ENCODE data around the gene PCYT2. TPM values are rescaled to one million over a fixed set of nuclear protein-coding genes. Genes with fewer than 3 reads are reported as not detected.

The PCYT2 gene
- total RNA-seq, 1 donor from 2014 or later = 47.1 TPM

GRCh38 chr17:81866440-81867169, 44.6 kb downstream of the PCYT2 start:
- intact Hi-C loops (cut with DNase I) = no loop called here
- no peak for DNase-seq (ENCODE audit: low spot score)

- DNase-seq (ENCODE audit: low spot score) = no peak
- intact Hi-C loops (cut with DNase I) = no loop called here
These were observed 45.3 kb downstream of the PCYT2 start for GRCh38 chr17:81865733-81866439.

DNA sequence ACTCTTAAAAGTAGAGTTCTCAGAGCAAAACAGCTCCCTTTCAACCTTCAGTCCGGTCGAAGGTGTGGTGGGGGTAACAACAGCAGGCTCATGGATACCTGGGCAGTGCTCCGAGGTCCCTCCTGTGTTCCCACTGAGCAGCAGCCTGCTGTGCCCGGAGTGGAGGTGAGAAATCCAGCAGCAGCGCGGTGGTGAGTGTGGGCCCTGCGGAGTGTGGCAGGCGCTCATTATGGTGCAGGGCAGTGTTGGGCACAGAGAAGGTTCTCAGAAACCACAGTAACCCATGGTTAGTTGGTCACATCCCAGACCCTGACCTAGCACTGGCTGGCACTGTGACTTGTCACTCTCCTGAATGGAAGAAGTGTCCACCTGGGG, 45.9 kb downstream of the PCYT2 start:
- DNase-seq (ENCODE audit: low spot score) = no peak

GRCh38 chr17:81863833-81864768, 47.1 kb downstream of the PCYT2 start:
- DNase-seq (ENCODE audit: low spot score) = no peak
- intact Hi-C loops (cut with DNase I) = no loop called here

More for the DNA sequence above, 45.9 kb downstream of the PCYT2 start:
- intact Hi-C loops (cut with DNase I) = no loop called here

GRCh38 chr17:81863123-81863675, 48.0 kb downstream of the PCYT2 start:
- intact Hi-C loops (cut with DNase I) = no loop called here
- DNase-seq (ENCODE audit: low spot score) = no peak

DNA sequence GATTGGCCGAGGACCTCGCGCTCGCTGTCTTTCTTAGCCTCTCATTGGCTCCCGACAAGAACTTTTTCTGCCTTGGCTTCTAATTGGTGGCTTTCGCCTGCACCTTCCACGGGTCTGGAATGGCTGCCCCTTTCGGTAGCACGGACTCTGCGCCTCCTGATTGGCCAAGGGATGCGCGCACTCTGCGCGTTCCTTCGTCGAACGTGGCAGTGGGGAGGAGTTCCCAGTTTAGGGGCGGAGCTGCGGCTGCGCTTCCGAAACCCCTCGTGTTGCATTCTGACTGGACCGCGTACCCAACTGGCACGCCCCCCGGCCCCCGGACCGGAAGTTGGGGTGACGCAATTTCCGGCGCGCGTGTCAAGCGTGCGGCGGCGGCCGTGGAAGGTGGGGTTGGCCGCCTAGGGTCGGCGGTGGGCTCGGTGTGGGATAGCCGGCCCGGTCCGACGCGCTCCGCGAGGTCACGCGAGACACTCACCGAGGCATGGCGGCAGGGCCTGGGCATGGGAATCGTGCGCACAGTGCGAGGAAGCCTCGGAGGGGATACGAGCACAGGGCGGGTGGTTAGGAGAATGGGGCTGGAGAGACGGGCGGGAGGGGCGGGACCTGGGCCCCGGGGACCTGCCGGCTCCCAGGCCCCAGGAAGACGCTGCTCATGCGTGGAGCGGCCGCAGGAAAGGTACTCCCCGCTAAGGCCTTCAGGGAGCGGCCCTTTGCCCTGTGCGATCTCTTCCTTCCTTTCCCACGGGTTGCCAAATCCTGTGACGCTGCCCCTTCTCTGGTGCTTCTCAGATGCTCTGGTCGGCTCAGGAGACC, 50.2 kb downstream of the PCYT2 start:
- peak; percentile 99 for DNase-seq (ENCODE audit: low spot score)
- intact Hi-C loops (cut with DNase I) = loop anchor here (2.0 kb wide), 1 partner anchor 28 kb away; the partner anchor contains the start of gene MCRIP1

GRCh38 chr17:81859906-81860755, 51.1 kb downstream of the PCYT2 start, which contains the start of gene P4HB:
P4HB (minus strand) TSS chr17:81860535; CDS start chr17:81860471, 64 bp downstream.
- intact Hi-C loops (cut with DNase I) = loop anchor here (2.0 kb wide), 1 partner anchor 27 kb away; the partner anchor contains the start of gene MCRIP1
- no peak for DNase-seq (ENCODE audit: low spot score)

DNA sequence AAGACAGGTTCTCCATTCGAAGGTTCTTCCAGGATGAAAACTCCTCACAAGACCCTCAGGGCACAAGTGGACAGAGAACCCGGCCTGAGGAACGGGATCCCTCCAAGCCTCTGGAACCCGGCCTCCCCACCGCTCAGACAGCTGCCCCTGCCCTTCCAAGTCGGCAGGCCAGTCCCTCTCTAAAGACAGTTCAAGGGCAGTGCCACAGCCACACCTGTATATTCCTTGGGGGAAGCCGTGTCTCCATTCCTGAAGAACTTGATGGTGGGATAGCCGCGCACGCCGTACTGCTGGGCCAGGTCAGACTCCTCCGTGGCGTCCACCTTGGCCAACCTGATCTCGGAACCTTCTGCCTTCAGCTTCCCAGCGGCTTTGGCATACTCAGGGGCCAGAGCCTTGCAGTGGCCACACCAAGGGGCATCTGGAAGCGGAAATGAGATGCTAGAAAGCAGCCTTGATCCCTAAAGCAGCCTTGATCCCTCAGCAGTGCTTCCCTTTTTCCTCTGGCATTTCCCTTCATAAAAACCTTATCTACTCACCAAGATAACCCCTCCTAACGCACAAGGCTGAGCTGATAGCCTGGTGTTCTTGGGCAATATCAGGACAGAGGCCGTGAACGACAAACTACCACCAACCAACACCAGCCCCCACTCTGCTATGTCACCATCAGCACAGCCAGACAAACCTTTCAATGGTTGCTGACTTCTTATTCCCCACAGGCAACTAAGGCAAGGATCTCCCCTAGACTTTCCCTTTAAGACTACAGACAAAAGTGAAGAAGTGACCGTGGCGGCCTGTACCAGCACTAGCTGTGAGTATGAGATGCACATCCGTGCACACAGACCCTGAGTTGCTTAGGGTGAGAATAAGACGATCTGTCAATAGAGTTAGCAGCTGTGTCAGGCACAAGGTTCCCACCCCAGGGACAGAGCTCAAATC, 52.0 kb downstream of the PCYT2 start:
- DNase-seq (ENCODE audit: low spot score) = no peak
- intact Hi-C loops (cut with DNase I) = no loop called here

DNA sequence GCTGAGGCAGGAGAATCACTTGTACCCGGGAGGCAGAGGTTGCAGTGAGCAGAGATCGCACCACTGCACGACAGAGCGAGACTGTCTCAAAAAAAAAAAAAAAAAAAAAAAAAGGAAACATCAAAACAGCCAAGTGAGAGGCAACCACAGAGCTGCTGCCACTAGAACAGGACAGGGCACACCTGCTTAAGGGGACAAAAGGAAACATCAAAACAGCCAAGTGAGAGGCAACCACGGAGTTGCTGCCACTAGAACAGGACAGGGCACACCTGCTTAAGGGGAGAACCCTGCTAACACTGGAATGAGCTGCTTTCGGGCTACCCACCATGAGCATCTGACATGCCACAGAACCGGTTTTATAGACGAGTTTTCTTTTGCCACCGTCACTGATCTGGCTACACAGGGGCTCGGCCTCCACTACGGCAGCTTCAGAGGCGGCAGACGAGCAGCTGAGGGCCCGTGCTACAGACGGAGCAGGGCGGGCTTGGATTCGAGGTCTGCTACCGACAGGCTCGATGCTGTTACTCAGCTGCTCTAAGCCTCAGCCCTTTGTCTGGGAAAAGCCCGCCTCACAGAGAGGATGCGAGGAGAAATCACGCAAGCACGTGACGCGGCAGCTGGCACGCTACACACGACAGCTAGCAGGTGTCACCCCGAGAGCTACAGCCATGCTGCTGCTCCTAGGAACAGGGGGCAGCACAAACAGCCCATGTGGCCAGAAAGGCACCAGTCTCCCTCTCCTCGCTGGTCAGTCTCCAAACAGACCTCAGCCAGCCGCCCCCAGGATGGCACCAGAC, 52.8 kb downstream of the PCYT2 start:
- intact Hi-C loops (cut with DNase I) = no loop called here
- no peak for DNase-seq (ENCODE audit: low spot score)

DNA sequence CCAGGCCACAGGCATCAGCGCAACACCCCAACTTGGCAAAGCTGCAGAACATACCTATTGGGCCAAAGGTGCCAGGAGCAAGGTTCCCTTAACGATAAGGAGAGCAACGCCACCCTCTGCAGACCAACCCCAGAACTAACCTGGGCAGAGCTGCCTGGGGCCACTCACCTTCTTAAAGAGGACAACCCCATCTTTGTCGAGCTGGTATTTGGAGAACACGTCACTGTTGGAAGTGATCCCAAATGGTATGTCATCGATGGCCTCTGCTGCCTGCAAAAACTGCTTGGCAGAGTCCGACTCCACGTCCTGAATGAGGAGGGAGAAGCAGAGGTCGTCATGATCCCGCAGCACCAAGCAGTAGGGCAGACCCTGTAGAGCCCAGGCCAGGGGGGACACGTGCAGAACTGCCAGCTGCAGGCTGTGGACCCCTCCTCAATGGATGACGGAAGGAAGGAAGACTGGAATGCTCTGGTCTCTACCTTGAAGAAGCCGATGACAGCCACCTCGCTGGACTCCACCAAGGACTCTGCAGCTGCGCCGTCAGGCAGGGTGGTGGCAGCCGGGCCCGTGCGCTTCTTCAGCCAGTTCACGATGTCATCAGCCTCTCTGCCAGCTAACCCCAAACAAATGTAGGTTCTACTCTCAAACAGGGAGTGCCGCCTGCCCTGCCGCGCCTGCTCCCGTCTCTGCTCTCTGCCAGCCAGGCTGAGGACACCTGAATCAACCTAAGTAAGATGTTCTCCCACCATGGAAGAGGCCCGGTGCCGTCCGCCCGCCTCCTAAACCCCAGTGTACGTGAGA, 56.0 kb downstream of the PCYT2 start:
- intact Hi-C loops (cut with DNase I) = no loop called here
- no peak for DNase-seq (ENCODE audit: low spot score)

DNA sequence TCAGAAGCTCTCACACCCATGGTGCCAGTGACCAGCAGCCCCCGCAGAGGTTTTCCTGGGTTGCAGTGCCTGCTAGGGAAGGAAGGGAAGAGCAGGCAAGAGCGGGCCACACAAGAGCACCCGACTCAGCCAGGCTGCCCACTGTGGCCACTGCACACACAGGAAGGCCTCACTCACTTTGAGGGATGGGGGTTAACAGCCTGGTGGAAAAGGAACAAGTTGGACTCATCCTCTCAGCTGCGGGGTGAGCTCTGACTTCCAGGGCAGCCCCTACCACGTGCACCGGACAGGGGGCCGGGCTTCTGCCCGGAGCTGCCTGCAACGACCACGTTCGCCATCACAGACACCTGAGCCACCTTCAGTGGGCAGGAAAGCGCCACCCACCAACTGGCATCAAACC, 59.0 kb downstream of the PCYT2 start:
- intact Hi-C loops (cut with DNase I) = no loop called here

DNA sequence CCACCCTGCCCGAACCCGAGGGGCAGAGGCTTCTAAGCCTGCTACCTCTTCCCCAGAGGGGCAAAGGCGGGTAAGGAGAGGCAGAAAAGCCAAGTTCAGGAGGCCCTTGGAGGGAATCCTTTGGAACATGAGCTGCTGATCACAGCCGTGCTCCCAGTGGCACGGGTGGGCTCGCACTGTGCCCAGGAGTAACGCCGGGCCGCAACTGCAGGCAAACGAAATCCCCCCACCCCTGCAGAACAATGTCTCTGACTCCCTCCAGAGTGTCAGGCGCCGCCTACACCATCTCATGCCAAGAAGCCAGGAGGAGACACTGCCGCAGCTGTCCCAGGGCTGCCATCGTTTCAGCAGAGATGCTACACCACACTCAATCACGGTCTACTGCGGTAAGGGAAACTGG, 59.8 kb downstream of the PCYT2 start:
- intact Hi-C loops (cut with DNase I) = no loop called here
- no peak for DNase-seq (ENCODE audit: low spot score)

More for the DNA sequence above, 59.0 kb downstream of the PCYT2 start:
- no peak for DNase-seq (ENCODE audit: low spot score)
